Measurements from ENCODE around the gene B3GAT1.

DNA sequence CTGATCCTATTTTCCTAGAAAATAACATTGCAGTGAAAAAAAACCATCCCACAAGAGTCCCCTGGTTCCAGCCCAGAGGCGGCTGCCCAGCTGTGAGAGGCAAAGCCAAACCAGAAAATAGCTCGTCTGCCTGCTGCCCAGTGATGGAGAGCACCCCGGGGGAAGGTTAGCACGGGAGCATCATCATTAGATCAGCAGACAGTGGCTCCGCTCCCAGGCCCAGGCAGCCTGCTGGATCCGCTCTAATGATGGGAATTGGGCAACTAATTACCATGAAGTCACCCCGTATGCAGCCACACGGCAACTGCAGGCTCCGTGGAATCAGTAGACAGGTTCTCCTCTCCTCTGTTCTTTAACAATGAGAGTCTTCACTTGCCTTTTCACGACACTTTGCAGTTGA lies 17.1 kb upstream of the B3GAT1 start:
- TF ChIP-seq, protein P1, sequence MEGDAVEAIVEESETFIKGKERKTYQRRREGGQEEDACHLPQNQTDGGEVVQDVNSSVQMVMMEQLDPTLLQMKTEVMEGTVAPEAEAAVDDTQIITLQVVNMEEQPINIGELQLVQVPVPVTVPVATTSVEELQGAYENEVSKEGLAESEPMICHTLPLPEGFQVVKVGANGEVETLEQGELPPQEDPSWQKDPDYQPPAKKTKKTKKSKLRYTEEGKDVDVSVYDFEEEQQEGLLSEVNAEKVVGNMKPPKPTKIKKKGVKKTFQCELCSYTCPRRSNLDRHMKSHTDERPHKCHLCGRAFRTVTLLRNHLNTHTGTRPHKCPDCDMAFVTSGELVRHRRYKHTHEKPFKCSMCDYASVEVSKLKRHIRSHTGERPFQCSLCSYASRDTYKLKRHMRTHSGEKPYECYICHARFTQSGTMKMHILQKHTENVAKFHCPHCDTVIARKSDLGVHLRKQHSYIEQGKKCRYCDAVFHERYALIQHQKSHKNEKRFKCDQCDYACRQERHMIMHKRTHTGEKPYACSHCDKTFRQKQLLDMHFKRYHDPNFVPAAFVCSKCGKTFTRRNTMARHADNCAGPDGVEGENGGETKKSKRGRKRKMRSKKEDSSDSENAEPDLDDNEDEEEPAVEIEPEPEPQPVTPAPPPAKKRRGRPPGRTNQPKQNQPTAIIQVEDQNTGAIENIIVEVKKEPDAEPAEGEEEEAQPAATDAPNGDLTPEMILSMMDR (IDR thresholded peaks at IDR 0.05): no peak
- no peak for TF ChIP-seq POLR2A (IDR thresholded peaks at IDR 0.05)
